Measurements from ENCODE around the gene EFHC1.

- TF ChIP-seq CTCF (IDR thresholded peaks at IDR 0.05): no peak
- TF ChIP-seq POLR2A (IDR thresholded peaks at IDR 0.05): no peak
Observed at GRCh38 chr6:52483671-52484003, 63.5 kb downstream of the EFHC1 start.
